GM19372 (cell line): ENCODE data around the gene FBXO46.

Experiments used
- ATAC-seq: cut with Tn5 transposase; IDR thresholded peaks from one replicate; pipeline ENCODE4 v1.9.1; 2021; ENCODE audit warnings: mild to moderate bottlenecking, low read depth, moderate library complexity; ENCODE audit not compliant: unreplicated experiment

The FBXO46 gene

GRCh38 chr19:45730368-45731288 is at the start of gene FBXO46:
Gene FBXO46 (minus strand): TSS chr19:45730896. CDS start chr19:45713495, 17,401 bp downstream.
- ATAC-seq: peak; percentile 96

GRCh38 chr19:45780146-45780447 is 49.4 kb upstream of the FBXO46 start:
- no peak for ATAC-seq

- peak; percentile 78 for ATAC-seq
Measured at GRCh38 chr19:45779231-45780145, 48.8 kb upstream of the FBXO46 start.

- ATAC-seq: no peak
Measured at GRCh38 chr19:45778010-45778661, 47.4 kb upstream of the FBXO46 start.

- no peak for ATAC-seq
Measured at GRCh38 chr19:45777395-45777961, 46.8 kb upstream of the FBXO46 start.

- no peak for ATAC-seq
Measured at GRCh38 chr19:45774765-45775164, 44.1 kb upstream of the FBXO46 start.

GRCh38 chr19:45773384-45773783 is 42.7 kb upstream of the FBXO46 start:
- ATAC-seq: no peak

- no peak for ATAC-seq
Measured at GRCh38 chr19:45772912-45773311, 42.2 kb upstream of the FBXO46 start.

GRCh38 chr19:45772130-45772840 is 41.6 kb upstream of the FBXO46 start:
- no peak for ATAC-seq

- ATAC-seq: no peak
Measured at GRCh38 chr19:45771311-45771933, 40.7 kb upstream of the FBXO46 start.

- peak; percentile 43 for ATAC-seq
Measured at GRCh38 chr19:45770192-45771101, 39.8 kb upstream of the FBXO46 start.

GRCh38 chr19:45769821-45770191 is 39.1 kb upstream of the FBXO46 start:
- ATAC-seq: peak; percentile 8

- ATAC-seq: peak; percentile 64
Measured at GRCh38 chr19:45768984-45769782, 38.5 kb upstream of the FBXO46 start, which contains the start of gene SIX5. Gene SIX5 (minus strand): TSS chr19:45769252. CDS start chr19:45768844, 408 bp downstream.

GRCh38 chr19:45768655-45768983 is 37.9 kb upstream of the FBXO46 start:
- no peak for ATAC-seq

- ATAC-seq: no peak
Measured at GRCh38 chr19:45767881-45768654, 37.4 kb upstream of the FBXO46 start.

GRCh38 chr19:45767410-45767880 is 36.7 kb upstream of the FBXO46 start:
- ATAC-seq: no peak

GRCh38 chr19:45766869-45767346 is 36.2 kb upstream of the FBXO46 start:
- no peak for ATAC-seq
